Uterus (tissue), 2 donors: ENCODE data around the gene RNU6-1.

Experiments
- POLR2A ChIP-seq, 2 donors: fragments of 450-650 bp; IDR thresholded peaks; one replicate each; pipeline ENCODE4 v1.6.1; 2016; ENCODE audit warnings: antibody characterized with exemption in 2 of 2, mild to moderate bottlenecking in 1 of 2, moderate library complexity in 1 of 2
- TF ChIP-seq, protein P1 (sequence below), 4 experiments: fragments of 200-600 bp in 2 of 4; fragments of 450-650 bp in 2 of 4; sonication (generic) in 2 of 4; IDR thresholded peaks; one replicate each; pipeline ENCODE4 v1.5.1; 2016 to 2019; ENCODE audit warnings: antibody characterized with exemption in 4 of 4, mild to moderate bottlenecking in 2 of 4, moderate library complexity in 1 of 4

DNA sequence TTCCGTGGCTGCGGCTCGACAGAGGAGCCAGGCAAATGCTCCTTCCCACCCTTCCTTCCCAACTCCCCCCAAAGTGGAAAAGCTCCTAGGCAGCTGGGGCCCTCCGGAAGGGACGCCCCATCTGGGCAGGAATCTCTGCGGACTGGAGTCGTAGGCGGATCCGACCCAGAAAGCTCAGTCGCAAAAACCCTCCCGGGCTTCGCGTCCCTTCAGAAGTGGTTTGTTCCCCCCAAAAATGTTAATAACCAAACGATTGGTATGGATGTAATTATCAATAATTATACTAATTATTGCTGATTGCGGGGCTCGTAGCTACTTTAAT, 3.8 kb downstream of the RNU6-1 start:
- TF ChIP-seq POLR2A (IDR thresholded peaks at IDR 0.05), result no peak
- TF ChIP-seq, protein P1, sequence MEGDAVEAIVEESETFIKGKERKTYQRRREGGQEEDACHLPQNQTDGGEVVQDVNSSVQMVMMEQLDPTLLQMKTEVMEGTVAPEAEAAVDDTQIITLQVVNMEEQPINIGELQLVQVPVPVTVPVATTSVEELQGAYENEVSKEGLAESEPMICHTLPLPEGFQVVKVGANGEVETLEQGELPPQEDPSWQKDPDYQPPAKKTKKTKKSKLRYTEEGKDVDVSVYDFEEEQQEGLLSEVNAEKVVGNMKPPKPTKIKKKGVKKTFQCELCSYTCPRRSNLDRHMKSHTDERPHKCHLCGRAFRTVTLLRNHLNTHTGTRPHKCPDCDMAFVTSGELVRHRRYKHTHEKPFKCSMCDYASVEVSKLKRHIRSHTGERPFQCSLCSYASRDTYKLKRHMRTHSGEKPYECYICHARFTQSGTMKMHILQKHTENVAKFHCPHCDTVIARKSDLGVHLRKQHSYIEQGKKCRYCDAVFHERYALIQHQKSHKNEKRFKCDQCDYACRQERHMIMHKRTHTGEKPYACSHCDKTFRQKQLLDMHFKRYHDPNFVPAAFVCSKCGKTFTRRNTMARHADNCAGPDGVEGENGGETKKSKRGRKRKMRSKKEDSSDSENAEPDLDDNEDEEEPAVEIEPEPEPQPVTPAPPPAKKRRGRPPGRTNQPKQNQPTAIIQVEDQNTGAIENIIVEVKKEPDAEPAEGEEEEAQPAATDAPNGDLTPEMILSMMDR (IDR thresholded peaks at IDR 0.05), result no peak
